ENCODE measurements around the gene NBEA.

Gene NBEA

GRCh38 chr13:35354285-35354684, 412.2 kb downstream of the NBEA start:
- H3K27ac ChIP-seq (ENCODE audit: low read length, poor library complexity, severe bottlenecking) = no peak overlapping the region
- no peaks in the 10 kb centered on the region for H3K79me1 ChIP-seq (replicated peaks; ENCODE audit: low read length, poor library complexity, severe bottlenecking)
- no peak overlapping the region for H4K91ac ChIP-seq (ENCODE audit: low read length)
- no peak overlapping the region for H3K4me3 ChIP-seq (ENCODE audit: insufficient read depth in 1 of 2, low read depth in 1 of 2, low read length in 2 of 2)
- H3K4me2 ChIP-seq (ENCODE audit: low read length, poor library complexity, severe bottlenecking) = no peak overlapping the region
- no peak overlapping the region for H3K4ac ChIP-seq (ENCODE audit: low read depth in 1 of 2, low read length in 2 of 2)
- H2AFZ ChIP-seq (ENCODE audit: low read depth, low read length) = no peak overlapping the region
- H2BK12ac ChIP-seq (ENCODE audit: low read length in 2 of 2) = no peak overlapping the region
- H2BK15ac ChIP-seq (ENCODE audit: low read depth, poor library complexity, severe bottlenecking) = no peak overlapping the region
- no peak overlapping the region for H4K8ac ChIP-seq (ENCODE audit: low read length)
- H2BK120ac ChIP-seq (ENCODE audit: low read depth, low read length) = no peak overlapping the region
- H3K27me3 ChIP-seq (ENCODE audit: control insufficient read depth in 1 of 2, insufficient read depth in 1 of 2, low read length in 2 of 2) = no peaks in the 10 kb centered on the region
- no peak overlapping the region for H3K9ac ChIP-seq (ENCODE audit: low read length)
- no peaks in the 10 kb centered on the region for H3K4me1 ChIP-seq (ENCODE audit: control insufficient read depth, insufficient read depth, low read depth, low read length)
- H2BK5ac ChIP-seq (ENCODE audit: low read depth, low read length, poor library complexity, severe bottlenecking) = no peak overlapping the region
- H3K9me3 ChIP-seq (ENCODE audit: control insufficient read depth, low read length) = no peaks in the 10 kb centered on the region
- WGBS = 89% methylated on average over 1 of the region's 2 CpGs
- H2AK5ac ChIP-seq (ENCODE audit: low read length, severe bottlenecking) = no peak overlapping the region
- DNase-seq = no peak
- no peak overlapping the region for H3K14ac ChIP-seq (ENCODE audit: low read length in 2 of 2)
- H3K36me3 ChIP-seq (ENCODE audit: control insufficient read depth in 1 of 2, insufficient read depth in 2 of 2, low read depth in 1 of 2, low read length in 2 of 2) = no peaks in the 10 kb centered on the region
- H3K18ac ChIP-seq (ENCODE audit: low read depth in 1 of 2, low read length in 2 of 2) = no peak overlapping the region
- no peak overlapping the region for H3K23ac ChIP-seq (ENCODE audit: low read length in 2 of 2)

- no peak overlapping the region for H3K4me3 ChIP-seq (ENCODE audit: insufficient read depth in 1 of 2, low read depth in 1 of 2, low read length in 2 of 2)
- H3K23ac ChIP-seq (ENCODE audit: low read length in 2 of 2) = no peak overlapping the region
- no peak overlapping the region for H3K27ac ChIP-seq (ENCODE audit: low read length, poor library complexity, severe bottlenecking)
- H2BK12ac ChIP-seq (ENCODE audit: low read length in 2 of 2) = no peak overlapping the region
- H2BK5ac ChIP-seq (ENCODE audit: low read depth, low read length, poor library complexity, severe bottlenecking) = no peak overlapping the region
- no peak overlapping the region for H2BK120ac ChIP-seq (ENCODE audit: low read depth, low read length)
- H4K8ac ChIP-seq (ENCODE audit: low read length) = no peak overlapping the region
- H3K79me1 ChIP-seq (replicated peaks; ENCODE audit: low read length, poor library complexity, severe bottlenecking) = no peaks in the 10 kb centered on the region
- H3K14ac ChIP-seq (ENCODE audit: low read length in 2 of 2) = no peak overlapping the region
- H4K91ac ChIP-seq (ENCODE audit: low read length) = no peak overlapping the region
- no peaks in the 10 kb centered on the region for H3K9me3 ChIP-seq (ENCODE audit: control insufficient read depth, low read length)
- no peak overlapping the region for H3K4ac ChIP-seq (ENCODE audit: low read depth in 1 of 2, low read length in 2 of 2)
- H2BK15ac ChIP-seq (ENCODE audit: low read depth, poor library complexity, severe bottlenecking) = no peak overlapping the region
- no peak overlapping the region for H3K18ac ChIP-seq (ENCODE audit: low read depth in 1 of 2, low read length in 2 of 2)
- no CpG with 5 or more reads among the region's 1 CpG for WGBS
- H3K4me2 ChIP-seq (ENCODE audit: low read length, poor library complexity, severe bottlenecking) = no peak overlapping the region
- H2AK5ac ChIP-seq (ENCODE audit: low read length, severe bottlenecking) = no peak overlapping the region
- no peaks in the 10 kb centered on the region for H3K27me3 ChIP-seq (ENCODE audit: control insufficient read depth in 1 of 2, insufficient read depth in 1 of 2, low read length in 2 of 2)
- no peaks in the 10 kb centered on the region for H3K4me1 ChIP-seq (ENCODE audit: control insufficient read depth, insufficient read depth, low read depth, low read length)
- DNase-seq = no peak
- no peak overlapping the region for H2AFZ ChIP-seq (ENCODE audit: low read depth, low read length)
- H3K36me3 ChIP-seq (ENCODE audit: control insufficient read depth in 1 of 2, insufficient read depth in 2 of 2, low read depth in 1 of 2, low read length in 2 of 2) = no peaks in the 10 kb centered on the region
- H3K9ac ChIP-seq (ENCODE audit: low read length) = no peak overlapping the region
Observed at GRCh38 chr13:35354882-35355281, 412.8 kb downstream of the NBEA start.

GRCh38 chr13:35356572-35356971, 414.5 kb downstream of the NBEA start:
- no peaks in the 10 kb centered on the region for H3K36me3 ChIP-seq (ENCODE audit: control insufficient read depth in 1 of 2, insufficient read depth in 2 of 2, low read depth in 1 of 2, low read length in 2 of 2)
- no peak overlapping the region for H2BK12ac ChIP-seq (ENCODE audit: low read length in 2 of 2)
- no peak overlapping the region for H4K8ac ChIP-seq (ENCODE audit: low read length)
- no peak overlapping the region for H3K14ac ChIP-seq (ENCODE audit: low read length in 2 of 2)
- H3K4ac ChIP-seq (ENCODE audit: low read depth in 1 of 2, low read length in 2 of 2) = no peak overlapping the region
- H3K9ac ChIP-seq (ENCODE audit: low read length) = no peak overlapping the region
- no peaks in the 10 kb centered on the region for H3K9me3 ChIP-seq (ENCODE audit: control insufficient read depth, low read length)
- H3K4me2 ChIP-seq (ENCODE audit: low read length, poor library complexity, severe bottlenecking) = no peak overlapping the region
- H2AFZ ChIP-seq (ENCODE audit: low read depth, low read length) = no peak overlapping the region
- H3K27me3 ChIP-seq (ENCODE audit: control insufficient read depth in 1 of 2, insufficient read depth in 1 of 2, low read length in 2 of 2) = no peaks in the 10 kb centered on the region
- no peak overlapping the region for H2BK15ac ChIP-seq (ENCODE audit: low read depth, poor library complexity, severe bottlenecking)
- no peaks in the 10 kb centered on the region for H3K4me1 ChIP-seq (ENCODE audit: control insufficient read depth, insufficient read depth, low read depth, low read length)
- H3K23ac ChIP-seq (ENCODE audit: low read length in 2 of 2) = no peak overlapping the region
- 82% methylated on average over 2 of the region's 2 CpGs for WGBS
- H3K27ac ChIP-seq (ENCODE audit: low read length, poor library complexity, severe bottlenecking) = no peak overlapping the region
- no peak overlapping the region for H2BK120ac ChIP-seq (ENCODE audit: low read depth, low read length)
- H2BK5ac ChIP-seq (ENCODE audit: low read depth, low read length, poor library complexity, severe bottlenecking) = no peak overlapping the region
- H3K4me3 ChIP-seq (ENCODE audit: insufficient read depth in 1 of 2, low read depth in 1 of 2, low read length in 2 of 2) = no peak overlapping the region
- H3K79me1 ChIP-seq (replicated peaks; ENCODE audit: low read length, poor library complexity, severe bottlenecking) = no peaks in the 10 kb centered on the region
- H4K91ac ChIP-seq (ENCODE audit: low read length) = no peak overlapping the region
- no peak for DNase-seq
- H3K18ac ChIP-seq (ENCODE audit: low read depth in 1 of 2, low read length in 2 of 2) = no peak overlapping the region
- no peak overlapping the region for H2AK5ac ChIP-seq (ENCODE audit: low read length, severe bottlenecking)

GRCh38 chr13:35365883-35366282, 423.8 kb downstream of the NBEA start:
- Histone ChIP-seq H3K9me3 (ENCODE audit: control insufficient read depth, low read length) (peaks cover 18% of the 10 kb centered on the region), H3K23ac (ENCODE audit: low read length in 2 of 2) (no peak overlapping the region), H2AFZ (ENCODE audit: low read depth, low read length) (no peak overlapping the region), H4K8ac (ENCODE audit: low read length) (no peak overlapping the region), H3K79me1 (replicated peaks; ENCODE audit: low read length, poor library complexity, severe bottlenecking) (no peaks in the 10 kb centered on the region), H2BK12ac (ENCODE audit: low read length in 2 of 2) (no peak overlapping the region), H2BK15ac (ENCODE audit: low read depth, poor library complexity, severe bottlenecking) (no peak overlapping the region), H2AK5ac (ENCODE audit: low read length, severe bottlenecking) (no peak overlapping the region), H4K91ac (ENCODE audit: low read length) (no peak overlapping the region), H3K36me3 (ENCODE audit: control insufficient read depth in 1 of 2, insufficient read depth in 2 of 2, low read depth in 1 of 2, low read length in 2 of 2) (no peaks in the 10 kb centered on the region), H3K4me1 (ENCODE audit: control insufficient read depth, insufficient read depth, low read depth, low read length) (no peaks in the 10 kb centered on the region), H3K27ac (ENCODE audit: low read length, poor library complexity, severe bottlenecking) (no peak overlapping the region), H3K18ac (ENCODE audit: low read depth in 1 of 2, low read length in 2 of 2) (no peak overlapping the region), H3K27me3 (ENCODE audit: control insufficient read depth in 1 of 2, insufficient read depth in 1 of 2, low read length in 2 of 2) (no peaks in the 10 kb centered on the region), H3K14ac (ENCODE audit: low read length in 2 of 2) (no peak overlapping the region), H3K4me3 (ENCODE audit: insufficient read depth in 1 of 2, low read depth in 1 of 2, low read length in 2 of 2) (no peak overlapping the region), H2BK5ac (ENCODE audit: low read depth, low read length, poor library complexity, severe bottlenecking) (no peak overlapping the region), H3K4ac (ENCODE audit: low read depth in 1 of 2, low read length in 2 of 2) (no peak overlapping the region), H3K9ac (ENCODE audit: low read length) (no peak overlapping the region), H3K4me2 (ENCODE audit: low read length, poor library complexity, severe bottlenecking) (no peak overlapping the region), H2BK120ac (ENCODE audit: low read depth, low read length) (no peak overlapping the region)
- no peak for DNase-seq
- WGBS = no CpG with 5 or more reads among the region's 1 CpG

Data from mesenchymal stem cell (in vitro differentiated cells and primary cell).